GM18858 (cell line): ENCODE measurements around the gene LDB1.

Experiments
- ATAC-seq: cut with Tn5 transposase; IDR thresholded peaks from one replicate; pipeline ENCODE4 v1.9.1; 2021; ENCODE audit not compliant: unreplicated experiment

The LDB1 gene

DNA sequence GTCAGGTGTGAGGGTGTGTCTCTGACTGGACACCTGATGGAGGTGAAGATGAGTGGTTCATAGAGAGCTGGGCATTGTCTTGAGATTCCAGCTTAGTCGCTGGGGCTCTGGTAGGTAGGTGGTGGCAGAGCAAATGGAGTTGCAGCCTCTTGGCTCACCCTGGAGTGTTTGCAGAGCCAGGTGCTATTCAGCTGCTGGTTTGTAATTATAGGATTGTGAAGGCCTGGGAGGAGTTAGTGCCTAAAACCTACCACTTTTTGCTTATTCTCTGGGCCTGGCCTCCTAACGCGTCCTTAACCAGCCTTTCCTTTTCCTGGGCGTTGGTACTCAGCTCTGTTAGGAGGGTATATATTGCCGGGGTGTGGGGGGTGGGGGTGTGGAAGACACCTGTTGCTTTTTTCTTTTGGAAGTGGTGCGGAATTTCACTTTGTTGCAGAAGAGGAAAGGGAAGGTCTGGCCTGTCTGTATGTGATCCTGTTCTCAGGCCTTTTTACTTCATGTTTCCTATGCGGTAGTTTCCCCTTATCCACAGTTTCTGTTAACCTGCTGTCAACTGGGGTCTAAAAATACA, 15.9 kb upstream of the LDB1 start:
- ATAC-seq, result no peak

DNA sequence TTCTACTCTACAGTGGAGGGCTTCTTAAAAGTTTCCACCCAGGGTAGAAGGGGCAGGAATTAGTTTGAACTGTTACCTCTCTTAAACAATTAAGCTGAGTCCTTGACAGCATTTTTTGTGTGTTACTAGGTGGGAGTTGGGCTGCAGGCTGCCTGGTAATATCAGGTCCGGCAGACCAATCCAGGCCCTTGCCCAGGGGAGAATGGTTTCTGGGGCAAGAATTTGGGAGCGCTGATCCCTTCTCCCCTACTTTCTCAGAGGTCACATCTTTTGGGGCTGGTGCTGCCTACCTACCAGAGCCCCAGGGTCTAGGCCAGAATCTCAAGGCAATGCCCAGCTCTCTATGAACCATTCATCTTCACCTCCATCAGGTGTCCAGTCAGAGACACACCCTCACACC, 14.2 kb upstream of the LDB1 start:
- no peak for ATAC-seq

DNA sequence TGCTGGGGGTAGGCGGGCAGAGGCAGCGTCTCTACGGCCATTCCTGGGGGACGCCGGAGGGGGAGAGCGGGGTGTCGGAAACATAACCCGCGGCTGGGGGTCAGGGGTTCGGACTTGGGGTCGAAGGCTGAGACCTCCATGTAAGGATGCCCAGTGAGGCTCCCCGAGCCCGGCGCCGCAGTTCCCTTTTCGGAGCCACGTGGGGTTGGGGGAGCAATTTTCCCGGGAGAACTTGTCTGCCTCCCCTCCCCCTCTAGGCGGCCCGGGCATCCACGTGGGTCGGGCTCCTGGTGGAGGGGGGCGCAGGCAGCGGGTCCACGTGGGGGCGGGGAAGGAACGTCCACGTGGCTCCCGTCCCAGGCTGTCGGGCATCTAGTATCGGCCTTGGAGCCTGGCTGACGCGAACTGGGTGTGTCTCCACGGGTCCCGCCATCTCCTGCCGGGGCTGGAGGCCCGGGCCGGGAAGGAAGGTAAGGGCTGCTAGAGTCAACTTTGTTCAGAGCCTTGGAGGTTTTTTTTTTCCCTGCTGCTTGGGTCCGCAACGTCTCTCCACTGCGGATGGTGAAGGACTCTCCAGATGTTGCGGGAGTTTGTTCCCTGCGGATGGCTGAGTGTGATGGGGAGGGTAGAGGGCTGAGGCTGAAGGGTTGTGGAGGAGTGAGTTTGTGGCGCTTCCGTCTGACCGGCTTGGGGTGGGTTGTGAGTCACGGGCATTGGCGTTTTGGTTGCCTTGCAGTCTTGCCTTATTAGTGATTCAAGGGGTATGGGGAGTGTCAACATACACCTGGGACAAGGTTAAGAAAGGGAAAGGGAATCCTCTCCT, 13.4 kb upstream of the LDB1 start:
- no peak for ATAC-seq

DNA sequence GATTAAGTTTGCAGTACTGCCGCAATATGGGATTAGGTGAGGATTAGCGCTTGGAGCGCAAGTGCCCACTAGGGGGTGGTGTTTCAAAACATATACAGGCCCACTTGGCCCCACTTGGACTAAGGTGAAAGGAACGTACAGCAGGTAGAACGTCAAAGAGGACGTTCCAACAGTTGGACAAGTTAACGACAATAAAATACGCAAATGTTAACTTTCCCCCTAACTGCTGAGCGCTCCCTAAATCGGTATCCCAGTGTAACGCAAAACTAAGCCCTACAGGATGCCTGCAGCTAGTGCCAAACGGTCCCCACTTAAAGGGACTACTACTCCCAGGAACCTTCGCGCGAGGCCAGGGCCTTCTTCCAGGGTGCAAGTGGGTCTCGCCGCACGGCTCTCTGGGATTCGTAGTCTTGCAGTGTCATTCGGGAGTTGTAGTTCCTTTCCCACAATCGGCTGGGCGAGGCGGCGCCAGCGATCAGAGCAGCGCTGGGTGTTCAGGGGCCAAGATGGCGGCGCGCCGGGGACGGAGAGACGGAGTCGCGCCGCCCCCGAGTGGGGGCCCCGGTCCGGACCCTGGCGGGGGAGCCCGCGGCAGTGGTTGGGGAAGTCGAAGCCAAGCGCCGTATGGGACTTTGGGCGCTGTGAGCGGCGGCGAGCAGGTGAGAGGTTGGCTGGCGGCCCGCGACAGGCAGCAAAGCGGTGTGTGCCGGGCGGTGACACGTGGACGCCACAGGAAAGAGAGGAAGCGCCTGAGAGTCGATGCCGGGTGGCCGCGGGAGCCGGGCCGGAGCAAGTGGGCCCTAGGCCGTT, 12.6 kb upstream of the LDB1 start, which contains the start of gene PPRC1:
Gene PPRC1, plus strand, starts transcription at position 478 of the 810 bp plus-strand sequence. Its CDS starts 29 bp downstream, at position 507.
- peak; percentile 92 for ATAC-seq

DNA sequence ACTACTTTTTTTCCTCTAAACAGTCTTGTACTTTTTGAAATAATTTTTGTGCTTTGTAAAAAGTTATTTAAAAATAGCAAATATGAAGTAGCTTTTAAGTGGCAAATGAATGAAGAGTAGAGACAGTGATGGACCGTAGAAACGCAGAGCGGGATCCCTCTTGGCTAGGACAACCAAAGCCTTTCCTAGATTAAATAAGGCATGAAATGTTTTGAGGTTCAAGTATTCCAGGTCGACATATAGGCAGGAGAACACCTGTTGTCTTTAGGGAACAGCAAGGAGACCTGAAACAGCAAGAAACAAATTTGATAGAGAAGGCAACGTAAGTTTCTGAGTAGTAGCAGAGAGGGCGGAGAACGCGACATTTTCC, 12.0 kb upstream of the LDB1 start:
- no peak for ATAC-seq

DNA sequence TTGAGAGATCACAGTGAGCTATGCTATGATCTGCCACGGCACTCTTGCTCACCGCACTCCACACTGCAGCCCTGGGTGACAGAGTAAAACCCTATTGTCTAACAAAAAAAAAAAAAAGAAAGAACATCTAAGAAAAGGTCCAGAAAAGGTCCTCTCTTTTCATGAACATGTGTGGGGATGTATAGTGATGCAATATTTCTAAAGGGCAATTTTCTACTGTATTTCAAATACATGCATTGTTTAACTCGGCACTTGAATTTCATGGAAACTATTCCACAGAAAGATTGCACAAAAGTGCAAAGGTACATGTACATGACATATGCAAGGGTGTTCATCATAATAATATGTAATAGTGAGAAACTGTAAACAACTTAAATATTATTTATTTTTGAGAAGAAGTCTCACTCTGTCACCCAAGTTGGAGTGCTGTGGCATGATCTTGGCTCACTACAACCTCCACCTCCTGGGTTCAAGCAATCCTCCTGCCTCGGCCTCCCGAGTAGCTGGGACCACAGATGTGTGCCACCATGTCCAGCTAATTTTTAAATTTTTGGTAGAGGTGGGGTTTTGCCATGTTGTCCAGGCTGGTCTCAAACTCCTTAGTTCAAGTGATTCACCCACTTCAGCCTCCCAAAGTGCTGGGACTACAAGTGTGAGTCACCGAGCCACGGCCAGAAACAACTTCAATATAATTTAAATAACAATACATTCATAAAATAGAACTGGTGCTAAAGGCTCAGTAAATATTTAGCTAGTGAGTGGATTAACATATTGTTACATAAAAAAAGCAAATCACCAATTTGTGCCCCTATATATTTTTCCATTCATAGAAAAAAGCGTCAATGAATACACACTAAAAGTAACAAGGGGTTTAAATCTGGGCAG, 11.4 kb upstream of the LDB1 start:
- ATAC-seq, result no peak

DNA sequence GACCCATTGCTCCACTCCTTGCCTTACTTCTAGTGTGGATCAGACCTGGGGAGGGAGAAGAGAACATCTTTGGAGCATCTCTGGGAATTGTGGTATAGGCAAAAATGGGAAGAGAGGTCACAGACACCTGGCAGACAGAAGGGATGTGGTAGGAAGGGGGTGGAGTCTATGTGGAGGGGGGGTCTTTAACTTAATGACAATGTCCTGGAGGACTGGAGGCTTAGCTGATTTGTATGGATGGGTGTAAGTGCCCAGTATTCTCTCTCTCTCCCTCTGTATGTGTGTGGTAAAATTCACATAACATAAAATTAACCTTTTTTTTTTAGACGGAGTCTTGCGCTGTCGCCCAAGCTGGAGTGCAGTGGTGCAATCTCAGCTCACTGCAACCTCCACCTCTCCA, 3.1 kb upstream of the LDB1 start:
- no peak for ATAC-seq

DNA sequence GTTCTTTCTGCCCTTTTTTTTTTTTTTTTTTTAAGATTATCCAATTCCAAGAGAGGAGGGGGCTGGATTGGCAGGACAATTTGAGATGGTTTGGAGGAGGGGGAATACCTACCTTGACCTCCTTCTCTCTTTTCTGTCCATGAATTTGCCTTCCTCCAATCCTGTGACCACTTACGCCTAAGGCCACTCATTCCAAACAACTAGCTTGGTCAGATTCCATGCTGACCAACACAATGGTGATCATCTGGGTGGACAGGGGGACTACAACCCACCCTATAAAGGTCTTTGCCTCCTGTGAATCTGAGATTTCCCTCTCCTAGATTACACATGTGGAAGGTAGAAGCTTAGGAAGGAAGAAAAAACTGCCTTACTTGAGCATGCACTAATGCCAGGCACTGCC, 2.3 kb upstream of the LDB1 start:
- ATAC-seq, result no peak

DNA sequence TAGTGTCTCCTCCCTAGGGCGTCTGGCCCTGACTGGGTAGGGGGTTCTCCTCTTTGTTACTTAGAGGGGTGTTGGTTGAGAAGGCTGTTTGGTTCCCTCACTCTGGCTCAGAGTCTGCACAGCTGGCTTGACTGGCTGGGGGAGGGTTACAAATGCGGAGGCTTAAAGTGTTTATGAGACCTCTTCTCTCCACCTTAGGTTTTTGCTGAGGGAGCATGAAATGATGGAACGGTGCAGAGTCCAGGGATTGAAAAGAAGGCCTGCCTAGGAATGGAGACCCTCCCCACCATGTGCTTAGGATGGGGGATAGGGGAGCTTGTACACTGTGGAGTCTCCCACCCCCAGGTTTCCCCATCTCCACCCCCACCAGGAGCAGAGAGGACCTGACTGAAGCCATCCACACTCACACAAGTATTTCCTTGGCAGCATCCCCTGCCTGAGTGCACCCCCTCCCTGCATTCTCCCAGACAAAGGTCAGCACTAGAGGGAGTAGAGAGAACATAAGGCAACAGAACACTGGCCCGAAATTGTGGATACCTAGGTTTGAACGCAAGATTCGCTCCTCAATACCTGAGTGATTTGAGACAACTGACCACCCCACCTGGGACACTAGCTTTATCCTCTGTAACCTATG, 1.7 kb upstream of the LDB1 start:
- ATAC-seq, result no peak

DNA sequence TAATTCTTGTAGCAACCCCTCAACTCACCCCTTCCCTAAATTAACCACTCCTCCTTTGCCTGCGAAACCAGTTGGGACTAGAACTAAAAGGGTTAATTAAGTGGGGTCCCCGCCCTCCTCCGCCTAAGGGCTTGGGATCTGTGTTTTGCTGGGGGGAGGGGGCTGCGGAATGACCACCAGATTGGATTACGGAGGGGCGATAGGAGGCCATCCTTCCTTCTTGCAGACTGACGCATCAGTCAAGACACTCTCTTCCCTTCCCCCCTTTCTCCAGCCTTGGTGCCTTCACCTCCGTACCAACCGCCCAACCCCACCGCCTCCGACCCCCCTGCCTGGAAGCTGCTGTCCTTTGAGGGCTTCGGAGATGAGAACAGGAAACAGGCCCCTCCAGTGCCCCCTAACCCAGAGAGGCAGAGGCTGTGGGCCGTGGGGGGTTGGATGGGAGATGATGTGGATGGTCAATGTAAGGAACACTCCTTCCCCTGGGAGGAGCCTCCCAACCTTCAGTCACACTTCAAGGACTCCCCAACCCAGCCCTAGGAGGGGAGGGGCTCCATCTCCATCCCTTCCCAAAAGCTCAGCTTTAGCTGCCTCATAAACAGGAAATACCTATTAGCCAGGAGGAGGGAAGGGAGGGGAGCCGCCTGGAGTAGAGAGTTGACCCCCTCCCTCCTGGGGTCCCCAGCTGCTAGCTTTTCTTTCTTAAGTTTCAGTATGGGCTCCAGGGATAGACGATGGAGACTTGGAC, 997 bp upstream of the LDB1 start:
- no peak for ATAC-seq

DNA sequence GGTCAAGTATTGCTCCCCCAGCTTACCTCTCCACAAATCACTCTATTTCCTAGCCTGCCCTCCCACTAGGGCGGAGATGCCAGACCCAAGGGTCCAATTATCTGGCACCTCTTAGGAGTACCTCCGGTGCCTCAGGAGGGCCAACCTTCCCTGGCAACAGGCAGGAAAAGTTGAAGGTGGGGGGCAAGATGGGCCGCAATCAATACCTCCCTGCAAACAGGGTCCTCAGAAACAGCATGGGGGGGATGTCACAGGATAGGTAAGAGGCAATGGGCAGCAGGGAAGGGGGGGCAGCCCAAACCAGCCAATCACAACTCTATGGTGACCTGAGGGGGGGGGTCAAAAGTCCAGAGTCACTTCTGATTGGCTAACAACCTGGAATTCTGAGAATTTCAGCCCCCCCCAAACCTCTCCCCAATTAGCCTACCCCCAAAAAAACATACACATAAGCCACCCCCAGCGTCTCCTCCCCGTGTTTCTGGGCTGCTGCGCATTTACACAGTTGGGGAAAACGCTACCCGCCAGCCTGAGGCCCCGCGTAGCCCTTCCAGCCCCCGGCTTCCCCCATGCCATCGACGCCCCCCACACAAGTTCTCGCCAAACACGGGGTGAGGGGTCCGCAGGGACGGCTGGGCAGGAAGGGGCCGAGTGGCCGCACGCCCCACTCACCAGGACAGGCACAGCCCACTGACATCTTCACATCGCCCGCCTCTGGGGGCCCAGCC, 589 bp downstream of the LDB1 start:
- no peak for ATAC-seq

DNA sequence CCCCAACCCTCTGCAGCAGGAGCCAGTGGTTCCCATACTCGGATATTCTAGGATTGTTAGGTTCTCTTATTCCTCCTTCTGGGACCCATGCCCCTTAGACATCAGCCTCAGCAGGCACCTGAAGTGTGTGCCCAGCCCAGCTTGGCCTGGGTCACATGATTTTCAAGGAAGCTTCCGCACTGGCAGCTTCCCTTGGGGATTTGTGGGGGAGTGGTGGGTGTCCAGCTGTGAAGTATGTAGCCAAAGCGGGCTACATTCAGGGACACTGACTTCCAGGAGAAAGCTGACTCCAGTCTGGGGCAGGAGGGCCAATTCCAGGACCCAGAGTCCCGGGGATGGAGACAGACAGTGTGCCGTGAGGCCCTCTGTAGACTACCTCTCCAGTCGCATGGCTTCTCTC, 1.3 kb downstream of the LDB1 start:
- ATAC-seq, result no peak

DNA sequence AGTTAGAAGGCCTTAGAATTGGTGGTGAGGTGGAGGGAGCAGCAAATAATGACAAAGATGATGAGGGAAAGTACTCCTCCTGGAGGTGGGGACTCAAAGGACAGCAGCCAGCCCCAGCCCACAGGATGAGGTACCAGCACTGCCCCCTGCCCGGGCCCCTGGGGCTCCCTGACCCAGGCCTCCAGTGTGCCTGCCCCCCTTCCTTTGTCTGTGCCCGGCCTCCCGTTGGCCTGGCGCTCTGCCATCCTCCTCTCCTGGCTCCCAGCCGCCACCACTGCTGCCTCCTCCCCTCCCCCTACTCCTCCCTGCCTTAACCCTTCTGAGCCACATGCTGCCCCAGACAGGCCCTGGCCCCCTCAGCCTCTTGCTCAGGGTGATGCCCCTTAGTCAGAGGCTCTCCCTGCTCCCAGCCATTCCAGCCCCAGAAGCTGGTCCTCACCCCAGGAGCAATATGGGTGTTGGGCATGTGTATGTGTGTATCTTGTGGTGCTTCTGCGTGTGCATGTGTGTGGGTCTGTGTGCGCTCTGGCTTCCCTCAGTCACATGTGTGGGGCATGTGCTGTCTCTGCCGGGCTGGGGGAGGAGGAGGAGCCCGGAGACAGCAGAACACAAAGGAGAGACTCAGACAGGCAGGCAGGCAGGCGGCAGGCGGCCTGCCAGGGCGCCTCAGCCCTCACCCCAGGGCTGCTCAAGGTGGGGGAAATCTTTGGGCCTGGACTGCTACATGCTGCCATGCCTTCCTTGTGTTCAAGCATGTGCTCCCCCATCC, 2.6 kb downstream of the LDB1 start:
- ATAC-seq, result no peak

DNA sequence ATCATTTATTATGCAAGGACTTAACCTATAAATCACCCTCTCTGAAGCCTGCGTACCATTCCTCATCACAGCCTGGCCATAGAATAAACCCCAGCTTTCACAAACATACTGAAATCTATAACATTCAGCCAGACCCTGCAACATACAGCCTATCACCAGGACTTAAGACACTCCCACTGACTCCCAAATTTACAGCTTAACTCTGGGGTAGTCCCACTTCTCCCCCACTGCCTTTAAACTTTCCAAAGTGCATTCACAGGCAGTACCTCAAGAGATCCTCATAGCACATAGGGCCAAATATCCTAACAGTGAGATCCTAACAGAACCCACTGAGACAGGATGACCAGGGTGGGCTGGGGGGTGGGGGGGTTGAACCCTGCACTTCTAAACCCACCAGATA, 3.5 kb downstream of the LDB1 start:
- no peak for ATAC-seq

DNA sequence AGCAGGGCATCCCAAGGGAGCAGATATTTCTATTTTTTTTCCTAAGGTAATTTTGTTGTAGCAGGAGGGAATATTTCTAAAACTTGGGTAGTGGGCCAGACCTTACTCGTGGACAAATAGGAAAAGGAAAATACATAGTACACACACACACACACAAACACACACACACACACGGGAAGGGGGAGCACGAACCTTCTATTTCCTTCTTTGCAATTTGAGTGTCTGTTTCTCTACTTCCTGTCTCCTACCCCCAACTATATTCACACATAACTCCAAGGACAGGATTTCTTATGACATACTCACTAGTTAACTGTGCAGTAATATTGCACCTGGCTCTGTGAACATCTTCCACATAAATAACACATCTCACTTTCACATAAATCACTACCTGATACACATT, 4.4 kb downstream of the LDB1 start:
- ATAC-seq, result no peak

DNA sequence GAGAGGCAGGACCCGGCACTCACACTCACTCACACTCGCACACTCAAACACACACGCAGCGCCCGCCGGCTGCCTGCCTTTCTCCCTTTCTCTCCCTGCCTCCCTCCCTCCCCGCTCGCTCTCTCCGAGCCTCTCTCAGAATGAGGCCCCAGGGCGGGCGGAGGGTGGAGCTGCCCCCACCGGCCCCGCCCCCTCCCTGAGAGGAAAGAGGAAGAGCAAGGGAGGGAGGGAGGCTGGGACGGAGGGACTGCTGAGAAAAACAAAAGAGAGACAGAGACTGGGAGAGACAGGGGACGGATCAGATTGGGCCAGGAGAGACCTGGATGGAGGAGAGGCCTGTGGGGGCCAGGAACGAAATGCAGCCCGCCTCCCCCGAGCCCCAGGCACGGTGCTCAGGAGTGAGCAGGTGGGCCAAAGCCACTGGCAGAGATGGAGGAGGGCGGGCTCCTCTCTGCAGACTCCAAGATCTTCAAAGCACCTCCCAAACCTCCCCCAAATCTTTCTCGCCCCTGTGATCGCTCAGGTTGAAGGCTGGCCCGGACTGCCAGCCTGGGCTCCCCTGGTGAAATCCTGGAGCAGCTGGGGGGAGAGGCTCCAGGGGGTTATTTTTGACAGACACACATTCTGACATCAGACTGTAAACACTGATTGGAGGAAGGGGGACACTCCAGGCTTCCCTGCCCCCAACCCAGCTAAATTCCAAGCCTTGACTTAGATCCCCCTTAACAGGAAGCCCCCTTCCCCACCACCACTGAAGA, 5.1 kb downstream of the LDB1 start:
- ATAC-seq, result peak; percentile 50

DNA sequence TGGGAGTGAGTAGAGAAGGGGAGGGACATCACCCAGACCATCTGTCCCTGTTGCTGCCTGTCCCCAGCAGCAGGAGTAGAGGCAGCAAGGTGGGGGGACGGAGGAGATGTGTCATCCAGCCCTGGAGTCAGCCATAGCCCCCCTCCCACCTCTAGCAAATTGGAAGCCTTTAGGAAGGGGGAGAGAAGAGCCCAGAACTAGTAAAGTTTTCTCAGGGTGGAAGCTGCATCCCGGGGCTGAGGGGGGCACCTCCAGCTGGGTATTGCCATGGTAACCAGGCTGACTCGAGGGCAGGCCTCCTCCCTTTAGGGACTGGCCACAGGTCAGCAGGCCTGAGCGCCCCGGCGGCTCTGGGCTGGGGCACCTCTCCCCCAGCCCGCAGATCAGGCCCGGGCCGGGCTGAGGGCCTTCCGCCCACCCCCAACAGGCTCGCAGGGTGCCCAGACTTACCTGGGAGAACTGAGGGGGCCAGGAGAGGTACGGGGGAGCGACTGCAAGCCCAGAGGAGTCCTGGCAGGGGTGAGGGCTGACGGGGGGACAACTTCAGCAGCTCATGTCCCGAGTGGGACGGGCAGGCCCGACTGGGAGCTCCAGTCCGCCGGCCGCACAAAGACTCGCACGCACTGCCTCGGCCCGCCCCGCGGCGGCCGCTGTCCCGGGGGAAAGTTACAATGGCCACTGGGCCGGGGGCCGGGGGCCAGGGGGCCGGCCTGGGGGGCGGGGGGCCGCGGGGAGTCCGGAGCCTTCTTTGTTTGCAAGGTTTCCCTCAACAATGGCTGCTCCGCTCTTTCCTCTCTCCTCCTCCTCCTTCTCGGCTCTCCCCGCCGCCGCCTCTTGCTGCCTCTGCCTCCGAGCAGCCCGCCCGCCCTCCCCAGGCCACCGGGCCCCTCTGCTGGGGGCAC, 6.0 kb downstream of the LDB1 start:
- ATAC-seq, result no peak
